Sigmoid colon (tissue), 7 donors: ENCODE results near the gene MAP4. TPM values are rescaled to one million over a fixed set of nuclear protein-coding genes. Genes with fewer than 3 reads are reported as not detected.

Source experiments
- DNase-seq: peaks from one replicate; pipeline ENCODE4 v3.0.0-alpha.2; 2019
- H3K27ac ChIP-seq, 4 donors: fragments of 200-600 bp; sonication (generic); one replicate each; pipeline ENCODE4 v1.5.1; 2016 to 2019; ENCODE audit warnings: mild to moderate bottlenecking in 1 of 4
- H3K27me3 ChIP-seq, 3 donors: fragments of 200-600 bp; sonication (generic); one replicate each; pipeline ENCODE4 v1.5.1; 2019; ENCODE audit warnings: mild to moderate bottlenecking in 1 of 3
- H3K36me3 ChIP-seq, 4 donors: fragments of 200-600 bp; sonication (generic); one replicate each; pipeline ENCODE4 v1.5.1; 2016 to 2019
- H3K4me1 ChIP-seq, 4 donors: fragments of 200-600 bp; sonication (generic); one replicate each; pipeline ENCODE4 v1.5.1; 2017 to 2019
- H3K4me3 ChIP-seq, 4 donors: fragments of 200-600 bp; sonication (generic); one replicate each; pipeline ENCODE4 v1.5.1; 2017 to 2019; ENCODE audit warnings: mild to moderate bottlenecking in 2 of 4, moderate library complexity in 1 of 4
- H3K9me3 ChIP-seq, 4 donors: fragments of 200-600 bp in 3 of 4; sonication (generic) in 3 of 4; one replicate each; pipeline versions ENCODE4 v1.5.1 to v1.6.1; 2013 to 2019
- EP300 ChIP-seq, 4 donors: sonication (generic); formaldehyde crosslinking; IDR thresholded peaks; one replicate each; pipeline ENCODE4 v1.6.1; 2017; ENCODE audit warnings: antibody characterized with exemption in 4 of 4
- POLR2A ChIP-seq, 2 donors: fragments of 450-650 bp; IDR thresholded peaks; one replicate each; pipeline ENCODE4 v1.6.1; 2016; ENCODE audit warnings: antibody characterized with exemption in 2 of 2, mild to moderate bottlenecking in 2 of 2, moderate library complexity in 2 of 2
- POLR2AphosphoS5 ChIP-seq, 4 donors: sonication (generic); formaldehyde crosslinking; IDR thresholded peaks; one replicate each; pipeline ENCODE4 v1.6.1; 2017; ENCODE audit warnings: antibody characterized with exemption in 4 of 4
- WGBS, 2 donors: extraction: QIAGEN DNeasy Blood & Tissue Kit; methylation state at CpG; one replicate each; pipeline ENCODE4 v1.1.7; 2013; 5-methylcytosine and 5-hydroxymethylcytosine counted together
- intact Hi-C: fragments of 100-400 bp; cut with DNase I; formaldehyde crosslinking; loops from one replicate; pipeline ENCODE4 v1.15.1; 2023
- polyA plus RNA-seq, 3 donors: library from polyadenylated mRNA; stranded (reverse); fragments of 200-250 nt; gene quantifications; one replicate each; pipeline ENCODE4 v1.2.3, GENCODE V29; 2013
- total RNA-seq, 4 donors: library from RNA; depleted of rRNA; stranded (reverse); fragments of >200 nt; gene quantifications; one replicate each; pipeline ENCODE4 v1.1.0, GENCODE V29; 2016
- TF ChIP-seq, protein P1 (sequence below), 4 experiments: fragments of 450-650 bp in 3 of 4; fragments of 200-600 bp in 1 of 4; IDR thresholded peaks; one replicate each; pipeline ENCODE4 v1.5.1; 2016 to 2019; ENCODE audit warnings: antibody characterized with exemption in 4 of 4, mild to moderate bottlenecking in 3 of 4, moderate library complexity in 2 of 4
- donor health status: healthy with polysubstance abuse.
- donor health status: Bipolar disorder and iron deficiency.
- donor health status: healthy.

The MAP4 gene
- total and polyA plus RNA-seq, 7 donors = 41.2 to 266 (median 138) TPM

DNA sequence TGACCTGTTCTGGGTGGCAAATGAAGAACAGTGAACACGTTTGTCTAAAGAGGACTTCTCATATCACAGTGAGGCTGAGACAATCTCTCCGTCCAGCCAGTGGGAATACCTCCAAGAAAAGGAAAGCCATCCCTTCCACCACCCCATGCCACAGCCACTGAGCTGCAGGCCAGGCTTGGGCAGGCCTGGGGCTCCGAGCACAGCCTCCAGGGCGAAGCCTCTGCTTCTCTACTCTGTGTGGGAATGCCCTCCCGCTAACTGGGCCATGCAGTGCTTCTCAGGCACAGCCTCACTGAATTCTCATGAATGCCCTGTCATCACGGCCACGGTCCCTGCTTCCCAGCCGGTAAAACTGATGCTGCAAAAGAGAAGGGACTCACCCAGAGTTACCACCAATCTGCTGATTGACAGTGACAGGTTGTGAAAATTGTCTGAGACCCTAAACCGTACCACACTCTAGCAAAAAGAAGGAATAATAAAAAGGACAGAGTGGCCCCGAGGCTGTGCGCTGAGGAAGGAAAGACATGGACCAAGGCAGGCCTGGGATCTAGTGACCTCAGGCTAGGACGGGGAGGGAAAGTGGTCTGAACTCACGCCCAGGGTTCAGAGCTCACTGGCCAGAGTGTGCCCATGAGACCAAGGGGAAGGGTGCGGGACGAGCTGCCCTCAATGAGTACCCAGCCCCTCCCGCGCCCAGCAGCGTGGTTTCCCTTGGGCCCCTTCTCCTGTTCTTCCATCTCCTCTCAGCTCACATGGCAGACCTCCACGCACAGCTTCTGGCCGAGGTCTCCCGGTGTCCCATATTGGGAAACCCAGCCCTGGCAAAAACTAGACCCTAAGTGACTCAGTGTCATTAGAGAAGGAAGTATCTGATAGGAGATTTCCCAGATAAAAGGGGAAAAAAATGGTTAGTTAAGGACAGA lies 160.5 kb downstream of the MAP4 start:
- DNase-seq = no peak
- 93 to 95% methylated on average over 21 of the region's 21 CpGs for WGBS, 2 donors
- Histone ChIP-seq H3K36me3 (peaks cover 50 to 94% (median 60%) of the 10 kb centered on the region in 4 donors), H3K4me1 (no peaks in the 10 kb centered on the region), H3K4me3 (no peak overlapping the region), H3K9me3 (no peaks in the 10 kb centered on the region), H3K27ac (no peak overlapping the region), H3K27me3 (no peaks in the 10 kb centered on the region)
- no peak for TF ChIP-seq EP300 (IDR thresholded peaks at IDR 0.05)
- no peak for TF ChIP-seq POLR2A (IDR thresholded peaks at IDR 0.05)
- no peak for TF ChIP-seq POLR2AphosphoS5 (IDR thresholded peaks at IDR 0.05)
- TF ChIP-seq, protein P1, sequence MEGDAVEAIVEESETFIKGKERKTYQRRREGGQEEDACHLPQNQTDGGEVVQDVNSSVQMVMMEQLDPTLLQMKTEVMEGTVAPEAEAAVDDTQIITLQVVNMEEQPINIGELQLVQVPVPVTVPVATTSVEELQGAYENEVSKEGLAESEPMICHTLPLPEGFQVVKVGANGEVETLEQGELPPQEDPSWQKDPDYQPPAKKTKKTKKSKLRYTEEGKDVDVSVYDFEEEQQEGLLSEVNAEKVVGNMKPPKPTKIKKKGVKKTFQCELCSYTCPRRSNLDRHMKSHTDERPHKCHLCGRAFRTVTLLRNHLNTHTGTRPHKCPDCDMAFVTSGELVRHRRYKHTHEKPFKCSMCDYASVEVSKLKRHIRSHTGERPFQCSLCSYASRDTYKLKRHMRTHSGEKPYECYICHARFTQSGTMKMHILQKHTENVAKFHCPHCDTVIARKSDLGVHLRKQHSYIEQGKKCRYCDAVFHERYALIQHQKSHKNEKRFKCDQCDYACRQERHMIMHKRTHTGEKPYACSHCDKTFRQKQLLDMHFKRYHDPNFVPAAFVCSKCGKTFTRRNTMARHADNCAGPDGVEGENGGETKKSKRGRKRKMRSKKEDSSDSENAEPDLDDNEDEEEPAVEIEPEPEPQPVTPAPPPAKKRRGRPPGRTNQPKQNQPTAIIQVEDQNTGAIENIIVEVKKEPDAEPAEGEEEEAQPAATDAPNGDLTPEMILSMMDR (IDR thresholded peaks at IDR 0.05) = no peak
- intact Hi-C loops = no loop called here

DNA sequence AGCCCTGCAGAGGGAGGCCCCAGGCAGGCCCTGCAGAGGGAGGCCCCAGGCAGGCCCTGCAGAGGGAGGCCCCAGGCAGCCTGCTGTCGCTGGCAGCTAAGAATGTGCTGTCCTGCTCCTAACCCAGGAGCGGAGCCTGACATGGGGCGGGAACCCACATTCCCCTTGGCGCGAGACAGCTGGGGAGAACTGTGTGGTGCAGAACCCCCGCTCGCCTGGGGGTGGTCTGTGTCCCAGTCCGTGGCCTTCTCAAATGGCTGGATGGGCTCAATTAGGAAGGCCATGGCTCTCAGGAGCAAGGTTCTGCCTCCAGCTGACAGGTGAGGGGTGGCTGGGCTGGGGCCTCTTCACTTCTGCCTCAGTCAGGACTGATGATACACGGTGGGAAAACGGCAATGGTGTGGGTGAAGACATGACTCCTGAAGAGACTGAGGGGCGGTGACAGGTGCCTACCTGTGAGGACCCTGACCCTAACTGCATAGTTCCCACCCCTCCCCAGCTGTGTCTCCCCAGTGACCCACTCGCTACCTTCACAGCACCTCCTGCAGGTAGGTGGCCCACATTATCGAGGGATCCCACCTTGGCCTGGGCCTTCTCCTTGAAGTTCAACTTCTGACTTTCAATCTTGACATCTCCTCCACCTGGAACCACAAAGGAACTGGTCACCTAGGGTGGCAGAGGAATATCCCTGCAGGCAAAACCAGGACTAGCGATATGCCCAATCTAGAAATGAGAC lies 161.3 kb downstream of the MAP4 start:
- H3K9me3 ChIP-seq = no peaks in the 10 kb centered on the region
- TF ChIP-seq POLR2AphosphoS5 (IDR thresholded peaks at IDR 0.05) (no peak), POLR2A (IDR thresholded peaks at IDR 0.05) (no peak), EP300 (IDR thresholded peaks at IDR 0.05) (no peak)
- TF ChIP-seq, protein P1 (IDR thresholded peaks at IDR 0.05) = no peak
- H3K4me3 ChIP-seq = no peak overlapping the region
- WGBS, 2 donors = 94 to 96% methylated on average over 14 of the region's 14 CpGs
- no peak overlapping the region for H3K27ac ChIP-seq
- no peak for DNase-seq
- no peaks in the 10 kb centered on the region for H3K27me3 ChIP-seq
- peaks cover 50 to 94% (median 58%) of the 10 kb centered on the region in 4 donors for H3K36me3 ChIP-seq
- intact Hi-C loops = no loop called here
- no peaks in the 10 kb centered on the region for H3K4me1 ChIP-seq

DNA sequence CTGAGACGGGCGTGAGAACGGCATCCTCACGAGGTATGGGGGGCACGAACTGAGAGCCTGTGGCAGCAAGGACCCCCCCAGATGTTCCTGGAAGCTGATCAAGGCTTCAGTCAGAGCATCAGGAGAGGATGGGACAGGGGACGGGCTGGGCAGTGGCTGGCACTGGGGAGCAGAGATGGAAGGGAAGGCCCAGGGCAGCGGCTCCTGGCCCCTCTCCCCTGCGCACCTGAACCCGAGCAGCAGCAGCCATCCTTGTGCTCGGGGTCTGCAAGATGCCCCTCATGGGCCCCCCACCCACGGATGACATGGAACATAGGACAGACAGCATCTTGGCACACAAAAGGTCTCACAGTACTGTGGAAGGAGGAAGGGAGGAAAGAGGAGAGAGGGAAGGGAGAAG lies 161.9 kb downstream of the MAP4 start:
- Histone ChIP-seq H3K9me3 (no peaks in the 10 kb centered on the region), H3K36me3 (peaks cover 56 to 95% (median 63%) of the 10 kb centered on the region in 4 donors), H3K27me3 (no peaks in the 10 kb centered on the region), H3K27ac (no peak overlapping the region), H3K4me1 (no peaks in the 10 kb centered on the region), H3K4me3 (no peak overlapping the region)
- WGBS, 2 donors = 89 to 94% methylated on average over 11 of the region's 11 CpGs
- TF ChIP-seq EP300 (IDR thresholded peaks at IDR 0.05) (no peak), POLR2AphosphoS5 (IDR thresholded peaks at IDR 0.05) (no peak), POLR2A (IDR thresholded peaks at IDR 0.05) (no peak)
- TF ChIP-seq, protein P1 (IDR thresholded peaks at IDR 0.05) = no peak
- DNase-seq = no peak
- intact Hi-C loops = no loop called here

DNA sequence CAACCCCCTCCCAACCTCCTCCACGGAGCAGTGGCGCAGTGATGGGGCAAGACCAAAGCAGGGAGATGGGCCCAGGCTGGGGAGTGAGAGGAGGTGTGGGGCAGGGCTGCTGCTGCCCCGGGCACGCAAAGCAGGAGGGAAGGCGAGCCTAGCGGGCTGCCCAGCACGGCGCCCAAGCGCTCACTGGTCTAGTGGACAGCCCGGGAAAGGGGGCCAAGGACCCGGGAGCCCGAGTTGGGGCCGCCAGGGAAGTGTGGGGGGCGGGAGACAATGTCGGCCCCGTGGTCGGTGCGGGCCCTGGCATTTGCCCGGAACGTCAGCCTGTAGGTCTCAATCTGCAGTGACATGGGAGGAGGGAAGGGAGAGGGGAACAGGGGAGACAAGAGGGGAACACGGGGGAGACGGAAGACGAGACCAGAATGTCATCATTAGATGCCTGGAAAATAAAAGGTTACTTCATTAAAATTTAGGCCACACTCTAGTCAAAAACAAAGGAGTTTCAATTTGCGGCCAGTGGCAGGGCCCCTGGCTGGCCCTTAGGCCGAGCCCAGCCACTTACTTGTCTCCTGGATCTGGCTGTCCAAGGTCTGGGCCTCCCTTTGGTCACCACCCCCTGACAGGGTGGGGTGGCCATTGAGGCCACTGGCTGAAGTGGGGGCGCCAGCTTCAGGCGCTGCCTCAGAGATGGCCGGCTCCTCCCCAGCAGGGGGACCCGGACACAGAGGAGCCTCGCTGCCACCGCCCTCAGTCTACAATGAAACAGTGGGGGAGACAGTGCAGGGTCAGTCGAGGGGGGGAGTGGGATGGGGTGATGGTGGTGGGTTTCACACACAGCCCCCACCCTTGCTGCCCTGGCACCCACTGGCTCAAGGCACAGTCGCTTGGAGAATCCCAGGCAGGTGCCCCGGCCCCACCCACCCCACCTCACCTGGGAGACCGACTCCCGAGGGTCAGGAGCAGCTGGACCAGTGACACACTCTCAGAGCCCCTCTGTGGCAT lies 163.3 kb downstream of the MAP4 start:
- H3K36me3 ChIP-seq = peaks cover 66 to 100% (median 73%) of the 10 kb centered on the region in 4 donors
- no peaks in the 10 kb centered on the region for H3K27me3 ChIP-seq
- no peak overlapping the region for H3K4me3 ChIP-seq
- no peak for DNase-seq
- H3K27ac ChIP-seq = peak overlapping the region in 1 of 4 donors; percentile 0
- H3K9me3 ChIP-seq = no peaks in the 10 kb centered on the region
- no peaks in the 10 kb centered on the region for H3K4me1 ChIP-seq
- intact Hi-C loops = no loop called here
- WGBS, 2 donors = 91 to 92% methylated on average over 36 of the region's 36 CpGs
- no peak for TF ChIP-seq POLR2AphosphoS5 (IDR thresholded peaks at IDR 0.05)
- no peak for TF ChIP-seq EP300 (IDR thresholded peaks at IDR 0.05)
